ENCODE data around the gene ARHGAP8. TPM values are rescaled to one million over a fixed set of nuclear protein-coding genes. Genes with fewer than 3 reads are reported as not detected.

Gene ARHGAP8
- total and polyA plus RNA-seq, 10 of the 15 experiments (the other 5 are each of a cell fraction or from before 2014, with no cell fraction given): 0.33 TPM; not detected in 9

DNA sequence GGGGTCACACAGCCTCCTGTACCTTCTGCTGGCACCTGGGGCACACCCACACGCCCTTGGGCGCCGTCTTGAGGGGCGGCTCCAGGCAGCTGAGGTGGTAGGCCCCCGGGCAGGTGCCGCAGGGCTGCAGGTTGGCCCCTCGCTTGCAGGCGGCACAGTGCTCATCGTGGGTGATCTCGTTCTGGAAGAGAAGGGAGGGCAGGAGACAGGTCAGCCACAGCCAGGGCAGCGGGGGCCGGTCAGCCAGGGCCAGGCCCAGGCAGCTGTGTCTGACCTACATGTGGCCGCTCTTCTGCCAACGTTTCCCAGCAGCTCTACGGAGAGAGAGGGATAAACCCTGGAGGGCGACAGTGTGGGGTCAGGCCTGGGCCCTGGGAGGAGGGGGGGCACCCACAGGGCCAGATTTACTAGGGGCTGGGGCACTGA, 135.6 kb downstream of the ARHGAP8 start:
- Histone ChIP-seq H3K9me3 (replicated peaks; ENCODE audit: control insufficient read depth, insufficient read depth, low read length) (no peaks in the 10 kb centered on the region), H4K20me1 (ENCODE audit: control insufficient read depth, insufficient read depth) (no peaks in the 10 kb centered on the region), H3K27me3 (replicated peaks in 1 of 2; ENCODE audit: control insufficient read depth in 2 of 2, insufficient read depth in 2 of 2, low read length in 1 of 2) (no peaks in the 10 kb centered on the region), H3K4me2 (ENCODE audit: control insufficient read depth, insufficient read depth) (no peak overlapping the region), H3K79me2 (ENCODE audit: control insufficient read depth, insufficient read depth, low read length) (no peaks in the 10 kb centered on the region), H3K9ac (ENCODE audit: control insufficient read depth, insufficient read depth, low read length) (no peak overlapping the region), H3K36me3 (ENCODE audit: control insufficient read depth in 2 of 2, insufficient read depth in 2 of 2, low read length in 1 of 2) (no peaks in the 10 kb centered on the region), H3K4me3 (no peak overlapping the region), H3K4me1 (ENCODE audit: control insufficient read depth, insufficient read depth, low read length) (no peaks in the 10 kb centered on the region), H3K27ac (ENCODE audit: control insufficient read depth, insufficient read depth) (no peak overlapping the region), H2AFZ (ENCODE audit: control insufficient read depth, low read depth, low read length) (no peak overlapping the region)
- RAD21 ChIA-PET (ENCODE audit: unreplicated experiment): no interaction called here
- WGBS (ENCODE audit: insufficient coverage, insufficient replicate concordance, low lambda C conversion rate, missing lambda C conversion rate): 40% methylated on average over 16 of the region's 16 CpGs
- intact Hi-C loops (cut with micrococcal nuclease; ENCODE audit: unreplicated experiment) (no loop called here), in situ Hi-C loops (cut with MboI) (loop anchor here (25.0 kb wide), 1 partner anchor 526 kb away; no protein-coding TSS in a partner anchor)
- FAIRE-seq: no peak
- BruUV-seq (replicated peaks): no TSS peak
- CTCF ChIA-PET: no interaction called here
- no peak for DNase-seq (ENCODE audit: low read depth, low spot score)
- no peak for ATAC-seq
- TF ChIP-seq IKZF2 (IDR thresholded peaks at IDR 0.05) (no peak), GATAD2B (conservative IDR thresholded peaks at IDR 0.05; ENCODE audit: low read depth) (no peak), WRNIP1 (IDR thresholded peaks at IDR 0.05; ENCODE audit: borderline replicate concordance, low read depth, low read length) (no peak), SUPT20H (IDR thresholded peaks at IDR 0.05; ENCODE audit: borderline replicate concordance, control insufficient read depth, low read depth, low read length) (no peak)
- POLR2A ChIA-PET: no interaction called here
- SMC1A ChIA-PET (ENCODE audit: uncharacterized antibody, unreplicated experiment): no interaction called here

DNA sequence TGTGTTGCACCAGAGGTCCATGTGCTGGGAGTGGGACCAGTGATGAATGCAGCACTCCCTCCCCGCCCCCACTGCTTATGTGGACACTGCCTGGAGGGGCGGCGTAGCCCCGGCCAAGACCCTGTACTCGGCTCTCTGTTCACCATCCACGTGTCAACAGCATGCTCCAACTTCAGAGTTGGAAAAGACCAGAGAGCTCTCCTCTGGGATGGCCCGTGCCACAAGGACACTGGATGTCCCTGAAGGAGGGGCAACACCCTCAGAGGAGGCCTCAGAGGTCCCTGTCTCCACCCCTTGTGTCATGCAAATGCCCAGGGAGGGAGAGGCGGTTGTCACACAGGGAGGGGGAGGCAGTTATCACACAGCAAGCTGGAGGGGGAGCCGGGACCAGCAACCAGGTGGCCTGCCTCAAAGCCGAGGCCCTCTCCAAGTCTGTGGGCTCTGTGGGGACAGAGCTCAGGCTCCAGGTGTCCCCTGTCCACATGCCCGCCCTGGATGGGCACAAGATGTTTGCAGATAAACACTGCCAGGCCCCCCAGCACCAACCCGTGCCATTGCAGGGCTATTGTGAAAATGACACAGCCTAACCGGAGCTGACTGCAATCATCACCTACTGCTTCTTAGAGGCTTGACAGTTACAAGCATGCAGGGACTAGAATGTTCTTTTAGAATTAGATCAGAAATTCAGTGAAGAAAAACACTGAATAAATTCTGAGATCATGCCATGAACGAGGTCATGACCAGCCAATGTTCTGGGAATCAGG, 136.3 kb downstream of the ARHGAP8 start:
- no peak for ATAC-seq
- DNase-seq (ENCODE audit: low read depth, low spot score): no peak
- no peaks in the 10 kb centered on the region for H3K27me3 ChIP-seq (replicated peaks in 1 of 2; ENCODE audit: control insufficient read depth in 2 of 2, insufficient read depth in 2 of 2, low read length in 1 of 2)
- no peaks in the 10 kb centered on the region for H3K36me3 ChIP-seq (ENCODE audit: control insufficient read depth in 2 of 2, insufficient read depth in 2 of 2, low read length in 1 of 2)
- SMC1A ChIA-PET (ENCODE audit: uncharacterized antibody, unreplicated experiment): no interaction called here
- in situ Hi-C loops (cut with MboI) (loop anchor here (25.0 kb wide), 1 partner anchor 526 kb away; no protein-coding TSS in a partner anchor), intact Hi-C loops (cut with micrococcal nuclease; ENCODE audit: unreplicated experiment) (no loop called here)
- RAD21 ChIA-PET (ENCODE audit: unreplicated experiment): no interaction called here
- H4K20me1 ChIP-seq (ENCODE audit: control insufficient read depth, insufficient read depth): no peaks in the 10 kb centered on the region
- no TSS peak for BruUV-seq (replicated peaks)
- WGBS (ENCODE audit: insufficient coverage, insufficient replicate concordance, low lambda C conversion rate, missing lambda C conversion rate): 29% methylated on average over 14 of the region's 14 CpGs
- H3K9ac ChIP-seq (ENCODE audit: control insufficient read depth, insufficient read depth, low read length): no peak overlapping the region
- no peak overlapping the region for H3K4me2 ChIP-seq (ENCODE audit: control insufficient read depth, insufficient read depth)
- H3K27ac ChIP-seq (ENCODE audit: control insufficient read depth, insufficient read depth): no peak overlapping the region
- POLR2A ChIA-PET: no interaction called here
- H2AFZ ChIP-seq (ENCODE audit: control insufficient read depth, low read depth, low read length): no peak overlapping the region
- CTCF ChIA-PET: no interaction called here
- no peak for FAIRE-seq
- no peak overlapping the region for H3K4me3 ChIP-seq
- H3K79me2 ChIP-seq (ENCODE audit: control insufficient read depth, insufficient read depth, low read length): no peaks in the 10 kb centered on the region
- H3K4me1 ChIP-seq (ENCODE audit: control insufficient read depth, insufficient read depth, low read length): no peaks in the 10 kb centered on the region
- H3K9me3 ChIP-seq (replicated peaks; ENCODE audit: control insufficient read depth, insufficient read depth, low read length): no peaks in the 10 kb centered on the region
- no peak for TF ChIP-seq FOS (IDR thresholded peaks at IDR 0.05; ENCODE audit: borderline replicate concordance, extremely low read depth, insufficient read length)
- no peak for TF ChIP-seq TAF1 (IDR thresholded peaks at IDR 0.05; ENCODE audit: borderline replicate concordance, low read depth, low read length)
- TF ChIP-seq, protein P1, sequence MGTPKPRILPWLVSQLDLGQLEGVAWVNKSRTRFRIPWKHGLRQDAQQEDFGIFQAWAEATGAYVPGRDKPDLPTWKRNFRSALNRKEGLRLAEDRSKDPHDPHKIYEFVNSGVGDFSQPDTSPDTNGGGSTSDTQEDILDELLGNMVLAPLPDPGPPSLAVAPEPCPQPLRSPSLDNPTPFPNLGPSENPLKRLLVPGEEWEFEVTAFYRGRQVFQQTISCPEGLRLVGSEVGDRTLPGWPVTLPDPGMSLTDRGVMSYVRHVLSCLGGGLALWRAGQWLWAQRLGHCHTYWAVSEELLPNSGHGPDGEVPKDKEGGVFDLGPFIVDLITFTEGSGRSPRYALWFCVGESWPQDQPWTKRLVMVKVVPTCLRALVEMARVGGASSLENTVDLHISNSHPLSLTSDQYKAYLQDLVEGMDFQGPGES (IDR thresholded peaks at IDR 0.05): no peak

Measured in GM12878 (cell line).